Measurements from ENCODE around the gene MED12L.

The MED12L gene

DNA sequence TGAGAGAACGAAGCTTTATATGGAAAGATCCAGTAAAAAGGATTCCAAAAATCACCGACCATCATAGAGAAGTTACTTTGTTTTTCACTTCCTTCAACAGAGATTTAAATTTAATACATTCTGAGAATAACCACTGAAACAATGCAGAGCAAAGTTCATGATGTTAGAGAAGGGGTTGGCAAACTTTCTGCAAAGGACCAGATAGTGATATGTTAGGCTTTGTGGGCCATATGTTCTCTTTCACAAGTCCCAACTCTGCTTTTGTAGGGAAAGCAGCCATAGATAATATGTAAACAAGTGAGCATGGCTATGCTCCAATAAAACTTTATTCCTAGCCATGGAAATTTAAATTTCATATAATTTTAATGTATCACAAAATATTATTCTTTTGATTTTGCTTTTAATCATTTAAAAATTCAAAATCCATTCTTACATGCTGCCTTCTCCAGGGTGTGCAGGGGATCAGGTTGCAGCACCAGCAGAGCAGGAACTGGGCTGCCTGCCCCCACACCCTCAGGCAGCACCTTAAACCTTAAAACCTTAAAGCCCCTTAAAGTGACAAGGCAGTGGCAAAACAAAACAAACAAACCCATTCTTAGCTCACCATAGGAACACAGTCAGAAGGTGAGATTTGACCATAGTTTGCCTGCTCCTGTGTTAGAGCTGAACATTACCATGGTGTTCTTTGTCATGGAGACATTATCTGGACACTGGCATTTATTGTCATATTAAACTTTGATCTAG, 392.3 kb downstream of the MED12L start:
- peak in 1 of 2 experiments; percentile 23 for DNase-seq

GRCh38 chr3:151478335-151478697, 392.9 kb downstream of the MED12L start:
- DNase-seq: no peak

DNA sequence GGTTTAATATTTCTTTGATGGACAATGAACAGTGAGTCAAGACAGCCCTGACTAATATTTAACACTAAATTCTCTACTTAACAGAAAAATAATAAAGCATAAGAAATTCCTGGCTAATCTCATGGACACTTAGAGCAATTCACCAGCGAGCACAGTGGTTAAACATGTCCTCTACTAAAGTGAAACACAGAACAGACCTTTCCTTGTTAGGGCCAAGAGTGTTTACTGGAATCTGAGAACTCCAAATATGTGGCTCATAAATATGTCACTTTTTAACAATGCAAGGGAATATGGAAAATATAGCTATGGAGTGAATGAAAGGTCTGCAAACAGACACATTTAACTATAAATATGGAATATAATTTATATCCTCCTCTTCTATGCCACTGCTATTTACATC, 394.0 kb downstream of the MED12L start:
- DNase-seq: no peak

DNA sequence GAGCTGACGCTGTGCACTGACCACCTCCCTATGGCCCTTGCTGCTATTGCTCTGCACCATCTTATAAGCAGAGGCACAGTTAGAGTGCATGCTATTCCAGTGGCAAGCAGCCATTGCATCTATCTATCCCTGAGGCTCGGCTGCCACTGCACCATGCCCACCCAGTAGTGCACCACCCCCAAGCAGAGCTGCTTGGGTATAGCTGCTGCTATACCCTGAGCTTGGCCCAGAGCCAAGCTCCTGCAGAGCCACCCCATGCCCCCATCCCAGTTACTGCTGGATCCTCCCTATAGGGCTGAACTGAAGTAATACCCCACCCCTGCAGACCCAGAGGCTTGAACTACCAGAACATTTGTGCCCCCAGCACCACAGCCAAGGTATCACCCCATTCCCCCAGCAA, 395.0 kb downstream of the MED12L start:
- no peak for DNase-seq

DNA sequence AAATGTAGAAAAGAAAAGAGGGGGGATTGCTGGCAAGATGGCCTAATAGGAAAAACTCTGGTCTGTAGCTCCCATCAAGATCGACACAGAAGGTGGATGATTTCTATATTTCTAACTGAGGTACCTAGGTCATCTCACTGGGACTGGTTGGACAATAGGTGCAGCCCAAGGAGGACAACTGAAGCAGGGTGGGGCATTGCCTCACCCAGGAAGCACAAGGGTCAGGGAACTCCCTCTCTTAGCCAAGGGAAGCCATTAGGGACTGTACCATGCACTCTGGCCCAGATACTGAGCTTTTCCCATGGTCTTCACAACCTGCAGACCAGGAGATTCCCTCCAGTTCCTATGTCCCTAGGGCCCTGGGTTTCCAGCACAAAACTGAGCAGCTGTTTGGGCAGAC, 398.0 kb downstream of the MED12L start:
- DNase-seq: no peak

GRCh38 chr3:151483961-151484520, 398.6 kb downstream of the MED12L start:
- DNase-seq: no peak

Data from NCI-H524 (cell line).